Adrenal gland (tissue), 12 donors: Measurements from ENCODE around the gene ZNF169. TPM values are rescaled to one million over a fixed set of nuclear protein-coding genes. Genes with fewer than 3 reads are reported as not detected.

Experiments
- DNase-seq, 7 donors: peaks; one replicate each; pipeline ENCODE4 v3.0.0-alpha.2; 2019 to 2020
- H3K27ac ChIP-seq, 5 donors: fragments of 200-600 bp; sonication (generic) in 4 of 5; 1 replicate in 3 of 5; 2 replicates in 2 of 5; pipeline versions ENCODE4 v1.5.1 to v1.8.0; 2016 to 2020; ENCODE audit warnings: mild to moderate bottlenecking in 1 of 5
- H3K27me3 ChIP-seq: fragments of 200-600 bp; 2 replicates; pipeline ENCODE4 v1.8.0; 2021
- H3K36me3 ChIP-seq, 2 donors: fragments of 200-600 bp; replicated peaks in 1 of 2; 1 replicate in 1 of 2; 2 replicates in 1 of 2; pipeline versions ENCODE4 v1.5.1 to v1.8.0; 2018 to 2022
- H3K4me1 ChIP-seq, 2 donors: fragments of 200-600 bp; replicated peaks in 1 of 2; 1 replicate in 1 of 2; 2 replicates in 1 of 2; pipeline versions ENCODE4 v1.5.1 to v1.8.0; 2018 to 2021
- H3K4me3 ChIP-seq, 4 donors: fragments of 200-600 bp; sonication (generic) in 3 of 4; one replicate each; pipeline ENCODE4 v1.5.1; 2016 to 2018
- H3K9me3 ChIP-seq, 3 donors: fragments of 200-600 bp; sonication (generic) in 1 of 3; replicated peaks in 1 of 3; 1 replicate in 2 of 3; 2 replicates in 1 of 3; pipeline versions ENCODE4 v1.5.1 to v1.8.0; 2016 to 2021
- CTCF ChIP-seq, 6 experiments: fragments of 450-650 bp in 4 of 6; fragments of 200-600 bp in 2 of 6; sonication (generic) in 1 of 6; IDR thresholded peaks; 1 replicate in 5 of 6; 2 replicates in 1 of 6; pipeline versions ENCODE4 v1.5.1 to v1.8.0; 2016 to 2021; ENCODE audit warnings: antibody characterized with exemption in 6 of 6, mild to moderate bottlenecking in 2 of 6, moderate library complexity in 1 of 6
- POLR2A ChIP-seq, 2 donors: fragments of 450-650 bp; IDR thresholded peaks; one replicate each; pipeline ENCODE4 v1.6.1; 2017; ENCODE audit warnings: antibody characterized with exemption in 2 of 2, mild to moderate bottlenecking in 2 of 2, moderate library complexity in 1 of 2
- WGBS, 4 donors: extraction: QIAGEN DNeasy Blood & Tissue Kit in 2 of 4; methylation state at CpG; one replicate each; pipeline versions ENCODE4 v1.1.5 to v1.1.7; 2013 to 2017; 5-methylcytosine and 5-hydroxymethylcytosine counted together
- intact Hi-C, 2 donors: fragments of 100-400 bp; cut with DNase I; formaldehyde crosslinking; loops; one replicate each; pipeline versions ENCODE4 v1.14.1 to v1.15.0; 2022 to 2023
- polyA plus RNA-seq, 3 donors: library from polyadenylated mRNA; stranded (reverse); fragments of 200-250 nt in 2 of 3; fragments of 350-450 nt in 1 of 3; fragmentation: Illumina TruSeq in 1 of 3; extraction: RNeasy Lipid Tissue Mini Kit (QIAGEN cat#74804) in 1 of 3; gene quantifications; one replicate each; pipeline ENCODE4 v1.2.3, GENCODE V29; 2013 to 2014
- total RNA-seq, 9 donors: library from RNA; depleted of rRNA in 4 of 9; stranded (reverse); fragments of >200 nt in 4 of 9; fragments of 120-200 nt in 1 of 9; fragmentation: NEBNext Ultra II Directional in 1 of 9; extraction: Animal tissue kit (Norgen Biotek cat#: 25700) in 1 of 9; gene quantifications; one replicate each; pipeline versions ENCODE4 v1.1.0 to v1.2.4, GENCODE V29; 2013 to 2023
- donor health status: healthy with polysubstance abuse.
- donor health status: Bipolar disorder and iron deficiency.
- donor health status: DM: yes; HTN: yes; CAD: no.
- donor health status: DM: no; HTN: no; CAD: no.
- donor health status: DM: no; HTN: no; CAD: no.
- donor health status: DM: yes; HTN: yes; CAD: no.

The ZNF169 gene
- total and polyA plus RNA-seq, 12 donors = 1.2 to 34.9 (median 4.0) TPM

- no peak for TF ChIP-seq CTCF (IDR thresholded peaks at IDR 0.05)
- TF ChIP-seq POLR2A (IDR thresholded peaks at IDR 0.05) = no peak
- peaks cover 0 to 6% of the 10 kb centered on the region in 2 donors for H3K36me3 ChIP-seq
- no peak for DNase-seq
- H3K27ac ChIP-seq = no peak overlapping the region
- H3K4me3 ChIP-seq = no peak overlapping the region
- H3K27me3 ChIP-seq = no peaks in the 10 kb centered on the region
- peaks cover 0 to 4% of the 10 kb centered on the region in 2 donors for H3K4me1 ChIP-seq
- intact Hi-C loops = no loop called here
- no peaks in the 10 kb centered on the region for H3K9me3 ChIP-seq
Measured at GRCh38 chr9:94281101-94281500, 22.0 kb downstream of the ZNF169 start.

- no peak for DNase-seq
- 95 to 98% (median 97%) methylated on average over 3 of the region's 3 CpGs for WGBS, 4 donors
- Histone ChIP-seq H3K9me3 (no peaks in the 10 kb centered on the region), H3K36me3 (no peaks in the 10 kb centered on the region), H3K4me3 (no peak overlapping the region), H3K27me3 (no peaks in the 10 kb centered on the region), H3K27ac (no peak overlapping the region), H3K4me1 (peaks cover 0 to 3% of the 10 kb centered on the region in 2 donors)
- intact Hi-C loops = no loop called here
- TF ChIP-seq POLR2A (IDR thresholded peaks at IDR 0.05) (no peak), CTCF (IDR thresholded peaks at IDR 0.05) (no peak)
Measured at GRCh38 chr9:94286116-94286515, 27.0 kb downstream of the ZNF169 start.

DNA sequence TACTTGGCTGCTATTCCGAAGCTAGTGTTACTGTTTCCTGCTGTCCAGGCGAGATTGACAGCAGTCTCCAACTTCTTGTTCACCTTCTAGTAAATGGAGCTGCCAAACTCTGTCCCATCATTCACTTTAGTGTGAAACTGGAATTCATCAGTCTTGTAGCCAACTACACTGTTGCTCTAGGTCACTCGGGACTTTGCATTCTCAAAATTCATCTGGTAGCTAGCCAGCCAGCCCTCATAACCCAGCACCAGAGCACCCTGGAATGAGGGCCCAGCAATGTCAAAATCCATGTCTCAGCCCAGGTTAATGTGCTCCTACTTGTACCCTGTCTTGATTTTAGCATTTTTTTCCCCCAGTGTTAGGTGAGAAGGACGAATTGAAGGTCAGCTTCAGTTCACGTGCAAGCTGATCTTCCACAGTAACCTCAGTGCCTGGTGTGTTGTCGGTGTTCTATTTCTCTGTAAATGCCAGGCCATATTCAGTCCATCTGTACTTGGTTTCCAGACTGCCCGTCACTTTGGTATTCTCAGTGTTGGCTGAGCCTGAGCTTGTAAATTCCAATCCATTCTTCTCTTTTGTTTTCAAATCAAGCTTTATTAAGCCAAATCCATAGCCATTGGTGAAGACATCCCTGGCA, 28.9 kb downstream of the ZNF169 start:
- H3K4me1 ChIP-seq = no peaks in the 10 kb centered on the region
- H3K4me3 ChIP-seq = no peak overlapping the region
- no peaks in the 10 kb centered on the region for H3K27me3 ChIP-seq
- H3K27ac ChIP-seq = peak overlapping the region in 1 of 5 donors; percentile 17
- H3K9me3 ChIP-seq = no peaks in the 10 kb centered on the region
- TF ChIP-seq CTCF (IDR thresholded peaks at IDR 0.05) (no peak), POLR2A (IDR thresholded peaks at IDR 0.05) (no peak)
- WGBS, 4 donors = 64 to 76% (median 71%) methylated on average over 7 of the region's 7 CpGs
- H3K36me3 ChIP-seq = no peaks in the 10 kb centered on the region
- no peak for DNase-seq
- intact Hi-C loops = no loop called here

- Histone ChIP-seq H3K9me3 (no peaks in the 10 kb centered on the region), H3K4me1 (no peaks in the 10 kb centered on the region), H3K27ac (no peak overlapping the region), H3K27me3 (no peaks in the 10 kb centered on the region), H3K36me3 (no peaks in the 10 kb centered on the region), H3K4me3 (no peak overlapping the region)
- no peak for DNase-seq
- intact Hi-C loops = no loop called here
- TF ChIP-seq POLR2A (IDR thresholded peaks at IDR 0.05) = no peak
- TF ChIP-seq CTCF (IDR thresholded peaks at IDR 0.05) = no peak
- WGBS, 4 donors = 85 to 98% (median 92%) methylated on average over 2 of the region's 2 CpGs
Measured at GRCh38 chr9:94289691-94290090, 30.6 kb downstream of the ZNF169 start.
